Kidney epithelial cell (primary cell): ENCODE data around the gene GRIN3B. TPM values are rescaled to one million over a fixed set of nuclear protein-coding genes. Genes with fewer than 3 reads are reported as not detected.
A peak's percentile ranks its signal among the peaks of the same experiment; 100 is the strongest.

ENCODE experiments used
- DNase-seq: peaks from one replicate; pipeline ENCODE4 v3.0.0-alpha.2; 2010; ENCODE audit warnings: low read depth
- H3K27me3 ChIP-seq: 2 replicates; pipeline ENCODE4 v1.6.0; 2011; ENCODE audit warnings: low read length; ENCODE audit not compliant: control insufficient read depth, insufficient read depth
- H3K36me3 ChIP-seq: 2 replicates; pipeline ENCODE4 v1.5.1; 2011; ENCODE audit warnings: low read length; ENCODE audit not compliant: control insufficient read depth, insufficient read depth
- H3K4me3 ChIP-seq: 2 replicates; pipeline ENCODE4 v1.5.1; 2011; ENCODE audit warnings: low read depth, mild to moderate bottlenecking, control low read depth, low read length
- CTCF ChIP-seq: IDR thresholded peaks from 2 replicates; pipeline ENCODE4 v1.5.1; 2011; ENCODE audit warnings: mild to moderate bottlenecking, moderate library complexity, low read length, control low read depth, inconsistent platforms; ENCODE audit not compliant: insufficient read depth, poor library complexity, severe bottlenecking
- total RNA-seq: library from RNA; depleted of rRNA; stranded (reverse); fragments of >200 nt; gene quantifications from 2 replicates; pipeline ENCODE4 v1.2.3, GENCODE V29; 2015

Gene GRIN3B
- total RNA-seq, 1 donor from 2014 or later = 0.08 TPM

GRCh38 chr19:958967-959855 is 41.0 kb upstream of the GRIN3B start:
- no peaks in the 10 kb centered on the region for H3K36me3 ChIP-seq
- H3K4me3 ChIP-seq = no peak overlapping the region
- no peak for TF ChIP-seq CTCF
- peak; percentile 37 for DNase-seq
- H3K27me3 ChIP-seq = no peaks in the 10 kb centered on the region

- Histone ChIP-seq H3K4me3 (no peak overlapping the region), H3K27me3 (no peaks in the 10 kb centered on the region), H3K36me3 (no peaks in the 10 kb centered on the region)
- TF ChIP-seq CTCF = peak; percentile 3
- DNase-seq = no peak
Observed at GRCh38 chr19:960020-960419, 40.2 kb upstream of the GRIN3B start.

- H3K4me3 ChIP-seq = no peak overlapping the region
- DNase-seq = no peak
- H3K36me3 ChIP-seq = no peaks in the 10 kb centered on the region
- TF ChIP-seq CTCF = no peak
- H3K27me3 ChIP-seq = no peaks in the 10 kb centered on the region
Observed at GRCh38 chr19:960601-960938, 39.6 kb upstream of the GRIN3B start.

- Histone ChIP-seq H3K36me3 (no peaks in the 10 kb centered on the region), H3K27me3 (no peaks in the 10 kb centered on the region), H3K4me3 (no peak overlapping the region)
- DNase-seq = no peak
- TF ChIP-seq CTCF = no peak
Observed at GRCh38 chr19:961866-962620, 38.2 kb upstream of the GRIN3B start.

- no peak for DNase-seq
- Histone ChIP-seq H3K36me3 (no peaks in the 10 kb centered on the region), H3K27me3 (no peaks in the 10 kb centered on the region), H3K4me3 (no peak overlapping the region)
- no peak for TF ChIP-seq CTCF
Observed at GRCh38 chr19:962683-963400, 37.4 kb upstream of the GRIN3B start.
